HK-2 (cell line): ENCODE measurements around the gene CDH26.

Experiments used
- DNase-seq: peaks from one replicate; pipeline ENCODE4 v3.0.0-alpha.2; 2018; ENCODE audit not compliant: unreplicated experiment

Gene CDH26

GRCh38 chr20:60063048-60063451, 104.8 kb downstream of the CDH26 start:
- DNase-seq: no peak

DNA sequence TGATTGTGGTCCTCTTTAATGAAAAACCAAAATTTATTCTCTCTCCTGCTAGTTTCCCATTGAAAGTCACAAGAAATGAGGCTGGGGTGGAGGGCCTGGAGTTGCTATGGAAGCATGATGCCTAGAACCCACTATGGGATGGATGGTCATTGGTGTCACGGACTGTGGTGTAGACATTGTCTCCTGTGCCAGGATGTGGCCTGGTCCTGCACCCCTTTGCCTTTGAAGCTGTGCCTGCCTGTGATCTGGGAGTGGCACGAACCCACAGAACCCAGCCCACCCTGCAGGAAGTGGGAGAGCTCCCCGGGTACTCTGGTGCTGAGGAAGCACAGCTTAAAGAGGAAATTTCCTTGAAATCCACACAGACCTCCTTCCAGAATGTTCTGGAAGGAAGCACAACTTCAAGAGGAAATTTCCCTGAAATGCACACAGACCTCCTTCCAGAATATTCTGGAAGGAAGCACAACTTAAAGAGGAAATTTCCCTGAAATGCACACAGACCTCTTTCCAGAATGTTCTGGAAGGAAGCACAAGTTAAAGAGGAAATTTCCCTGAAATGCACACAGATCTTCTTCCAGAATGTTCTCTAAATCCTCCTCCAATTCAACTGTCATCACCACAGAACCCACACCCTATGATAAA, 105.6 kb downstream of the CDH26 start:
- DNase-seq: no peak
